Liver (tissue), 9 donors: Measurements from ENCODE around the gene TMEM114. TPM values are rescaled to one million over a fixed set of nuclear protein-coding genes. Genes with fewer than 3 reads are reported as not detected.

Source experiments
- DNase-seq: peaks from one replicate; pipeline ENCODE4 v3.0.0-alpha.2; 2017; ENCODE audit warnings: low spot score
- H3K27ac ChIP-seq, 2 donors: one replicate each; pipeline ENCODE4 v1.7.0; 2013; ENCODE audit warnings: inconsistent platforms in 2 of 2, low read length in 2 of 2, control low read depth in 1 of 2, low read depth in 1 of 2, mild to moderate bottlenecking in 1 of 2
- H3K27me3 ChIP-seq, 4 donors: one replicate each; pipeline versions ENCODE4 v1.6.1 to v1.7.0; 2013; ENCODE audit warnings: low read length in 3 of 4, inconsistent platforms in 1 of 4, mild to moderate bottlenecking in 1 of 4, moderate library complexity in 1 of 4; ENCODE audit not compliant: control insufficient read depth in 4 of 4, insufficient read depth in 4 of 4
- H3K36me3 ChIP-seq, 4 donors: one replicate each; pipeline versions ENCODE4 v1.6.1 to v1.7.0; 2013; ENCODE audit warnings: low read length in 3 of 4, mild to moderate bottlenecking in 3 of 4, low read depth in 1 of 4, moderate library complexity in 1 of 4; ENCODE audit not compliant: control insufficient read depth in 4 of 4, insufficient read depth in 3 of 4
- H3K4me1 ChIP-seq, 4 donors: one replicate each; pipeline versions ENCODE4 v1.6.1 to v1.7.0; 2013; ENCODE audit warnings: low read length in 3 of 4, mild to moderate bottlenecking in 3 of 4, moderate library complexity in 1 of 4; ENCODE audit not compliant: control insufficient read depth in 4 of 4, insufficient read depth in 4 of 4
- H3K4me3 ChIP-seq, 3 donors: one replicate each; pipeline versions ENCODE4 v1.6.1 to v1.7.0; 2013; ENCODE audit warnings: low read length in 3 of 3, control low read depth in 1 of 3, low read depth in 1 of 3, mild to moderate bottlenecking in 1 of 3
- H3K9ac ChIP-seq, 2 donors: one replicate each; pipeline ENCODE4 v1.7.0; 2013; ENCODE audit warnings: low read length in 2 of 2, mild to moderate bottlenecking in 2 of 2, moderate library complexity in 2 of 2, control low read depth in 1 of 2, low read depth in 1 of 2
- H3K9me3 ChIP-seq, 4 donors: one replicate each; pipeline versions ENCODE4 v1.6.1 to v1.7.0; 2013; ENCODE audit warnings: low read length in 3 of 4; ENCODE audit not compliant: control insufficient read depth in 4 of 4
- ATF3 ChIP-seq: IDR thresholded peaks from 2 replicates; pipeline ENCODE4 v1.6.1; 2016; ENCODE audit warnings: antibody characterized with exemption
- FOXA2 ChIP-seq: IDR thresholded peaks from 2 replicates; pipeline ENCODE4 v1.6.1; 2016; ENCODE audit warnings: antibody characterized with exemption
- GABPA ChIP-seq, 2 donors: IDR thresholded peaks in 1 of 2; conservative IDR thresholded peaks in 1 of 2; 2 replicates each; pipeline ENCODE4 v1.6.1; 2016; ENCODE audit warnings: antibody characterized with exemption in 2 of 2, mild to moderate bottlenecking in 1 of 2, moderate library complexity in 1 of 2
- JUND ChIP-seq, 2 donors: IDR thresholded peaks; 2 replicates each; pipeline ENCODE4 v1.6.1; 2016; ENCODE audit warnings: antibody characterized with exemption in 2 of 2
- MAX ChIP-seq: IDR thresholded peaks from 2 replicates; pipeline ENCODE4 v1.6.1; 2016; ENCODE audit warnings: antibody characterized with exemption
- NR2F2 ChIP-seq: IDR thresholded peaks from 2 replicates; pipeline ENCODE4 v1.6.1; 2016; ENCODE audit warnings: antibody characterized with exemption
- RAD21 ChIP-seq, 2 donors: IDR thresholded peaks; 2 replicates each; pipeline ENCODE4 v1.6.1; 2016; ENCODE audit warnings: antibody characterized with exemption in 2 of 2, mild to moderate bottlenecking in 2 of 2
- REST ChIP-seq: IDR thresholded peaks from 2 replicates; pipeline ENCODE4 v1.6.1; 2016; ENCODE audit warnings: antibody characterized with exemption, mild to moderate bottlenecking
- RXRA ChIP-seq, 2 donors: IDR thresholded peaks; 2 replicates each; pipeline ENCODE4 v1.6.1; 2017 to 2018; ENCODE audit warnings: antibody characterized with exemption in 2 of 2, mild to moderate bottlenecking in 1 of 2
- SP1 ChIP-seq: IDR thresholded peaks from 2 replicates; pipeline ENCODE4 v1.6.1; 2018; ENCODE audit warnings: antibody characterized with exemption, mild to moderate bottlenecking
- TAF1 ChIP-seq: conservative IDR thresholded peaks from 2 replicates; pipeline ENCODE4 v1.6.1; 2016; ENCODE audit warnings: antibody characterized with exemption, mild to moderate bottlenecking
- ZBTB33 ChIP-seq: IDR thresholded peaks from 2 replicates; pipeline ENCODE4 v1.6.1; 2016; ENCODE audit warnings: antibody characterized with exemption
- WGBS: extraction: QIAGEN DNeasy Blood & Tissue Kit; methylation state at CpG from one replicate; pipeline ENCODE4 v1.1.7; 2013; 5-methylcytosine and 5-hydroxymethylcytosine counted together
- polyA plus RNA-seq, 2 donors: library from polyadenylated mRNA; stranded (reverse) in 1 of 2; unstranded in 1 of 2; fragments of 200-250 nt in 1 of 2; fragments of >200 nt in 1 of 2; fragmentation: Nextera tagmentation in 1 of 2; extraction: Ambion mirVana in 1 of 2; gene quantifications; one replicate each; pipeline versions ENCODE4 v1.2.1 to v1.2.3, GENCODE V29; 2013 to 2015
- total RNA-seq, 2 donors: library from RNA; depleted of rRNA; stranded (reverse); fragments of >200 nt; gene quantifications; one replicate each; pipeline ENCODE4 v1.2.3, GENCODE V29; 2014
- TF ChIP-seq, protein P1 (sequence below): fragments of 150-350 bp; IDR thresholded peaks from 2 replicates; pipeline ENCODE4 v1.5.1; 2017; ENCODE audit warnings: improper control_type of control experiment, low read depth, low read length; ENCODE audit not compliant: missing input control
- donor health status: healthy.
- donor health status: healthy.
- donor health status: healthy.
- donor health status: healthy.
- donor health status: healthy.

The TMEM114 gene
- total and polyA plus RNA-seq, 4 donors = not detected

GRCh38 chr16:8533509-8533908, 56.8 kb downstream of the TMEM114 start:
- no peak for DNase-seq
- no peaks in the 10 kb centered on the region for H3K27me3 ChIP-seq
- peaks cover 0 to 7% (median 5%) of the 10 kb centered on the region in 4 donors for H3K4me1 ChIP-seq
- H3K9me3 ChIP-seq = no peaks in the 10 kb centered on the region
- 90% methylated on average over 2 of the region's 2 CpGs for WGBS
- H3K27ac ChIP-seq = no peak overlapping the region
- no peak overlapping the region for H3K9ac ChIP-seq
- TF ChIP-seq ATF3 (no peak), MAX (no peak), JUND (IDR thresholded peaks at IDR 0.05) (no peak), NR2F2 (no peak), ZBTB33 (no peak)
- H3K4me3 ChIP-seq = no peak overlapping the region
- H3K36me3 ChIP-seq = no peaks in the 10 kb centered on the region

GRCh38 chr16:8530752-8531384, 59.4 kb downstream of the TMEM114 start:
- H3K4me1 ChIP-seq = no peaks in the 10 kb centered on the region
- no peak for TF ChIP-seq GABPA (IDR thresholded peaks at IDR 0.05 in 1 of 2, conservative IDR thresholded peaks at IDR 0.05 in 1 of 2)
- TF ChIP-seq NR2F2 = no peak
- no peak overlapping the region for H3K27ac ChIP-seq
- no peaks in the 10 kb centered on the region for H3K36me3 ChIP-seq
- 78% methylated on average over 5 of the region's 5 CpGs for WGBS
- H3K27me3 ChIP-seq = no peaks in the 10 kb centered on the region
- H3K9ac ChIP-seq = no peak overlapping the region
- no peak for DNase-seq
- no peak overlapping the region for H3K4me3 ChIP-seq
- H3K9me3 ChIP-seq = no peaks in the 10 kb centered on the region

DNA sequence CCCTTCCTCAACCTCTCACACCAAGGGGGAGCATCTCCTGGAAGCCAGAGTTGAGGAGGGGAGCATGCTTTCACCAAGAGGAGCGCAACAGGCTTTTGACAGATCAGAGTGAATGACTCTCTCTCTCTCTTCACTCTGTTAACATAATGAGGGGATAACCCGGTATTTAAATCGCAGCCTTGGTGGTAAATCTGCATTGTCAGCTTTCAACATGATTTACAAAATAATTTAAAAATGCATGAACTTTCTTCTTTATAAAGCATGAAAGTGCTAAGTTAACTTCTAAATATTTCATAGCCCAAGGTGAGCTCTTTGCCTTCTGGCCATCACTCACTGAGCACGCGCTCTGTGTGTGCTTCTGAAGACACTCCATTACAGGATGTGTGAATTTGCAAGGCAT, 61.8 kb downstream of the TMEM114 start:
- 84% methylated on average over 5 of the region's 5 CpGs for WGBS
- no peak overlapping the region for H3K27ac ChIP-seq
- no peak for DNase-seq

More for the DNA sequence above, 61.8 kb downstream of the TMEM114 start:
- Histone ChIP-seq H3K9ac (no peak overlapping the region), H3K9me3 (no peaks in the 10 kb centered on the region), H3K36me3 (no peaks in the 10 kb centered on the region), H3K27me3 (peaks cover 0 to 2% (median 0%) of the 10 kb centered on the region in 4 donors), H3K4me1 (no peaks in the 10 kb centered on the region), H3K4me3 (no peak overlapping the region)
- no peak for TF ChIP-seq FOXA2
- TF ChIP-seq JUND (IDR thresholded peaks at IDR 0.05) = no peak
- no peak for TF ChIP-seq GABPA (IDR thresholded peaks at IDR 0.05 in 1 of 2, conservative IDR thresholded peaks at IDR 0.05 in 1 of 2)
- no peak for TF ChIP-seq TAF1
- no peak for TF ChIP-seq ATF3
- no peak for TF ChIP-seq RAD21 (IDR thresholded peaks at IDR 0.05)
- TF ChIP-seq REST = no peak
- no peak for TF ChIP-seq RXRA (IDR thresholded peaks at IDR 0.05)
- no peak for TF ChIP-seq NR2F2
- no peak for TF ChIP-seq MAX
- no peak for TF ChIP-seq SP1
- TF ChIP-seq, protein P1, sequence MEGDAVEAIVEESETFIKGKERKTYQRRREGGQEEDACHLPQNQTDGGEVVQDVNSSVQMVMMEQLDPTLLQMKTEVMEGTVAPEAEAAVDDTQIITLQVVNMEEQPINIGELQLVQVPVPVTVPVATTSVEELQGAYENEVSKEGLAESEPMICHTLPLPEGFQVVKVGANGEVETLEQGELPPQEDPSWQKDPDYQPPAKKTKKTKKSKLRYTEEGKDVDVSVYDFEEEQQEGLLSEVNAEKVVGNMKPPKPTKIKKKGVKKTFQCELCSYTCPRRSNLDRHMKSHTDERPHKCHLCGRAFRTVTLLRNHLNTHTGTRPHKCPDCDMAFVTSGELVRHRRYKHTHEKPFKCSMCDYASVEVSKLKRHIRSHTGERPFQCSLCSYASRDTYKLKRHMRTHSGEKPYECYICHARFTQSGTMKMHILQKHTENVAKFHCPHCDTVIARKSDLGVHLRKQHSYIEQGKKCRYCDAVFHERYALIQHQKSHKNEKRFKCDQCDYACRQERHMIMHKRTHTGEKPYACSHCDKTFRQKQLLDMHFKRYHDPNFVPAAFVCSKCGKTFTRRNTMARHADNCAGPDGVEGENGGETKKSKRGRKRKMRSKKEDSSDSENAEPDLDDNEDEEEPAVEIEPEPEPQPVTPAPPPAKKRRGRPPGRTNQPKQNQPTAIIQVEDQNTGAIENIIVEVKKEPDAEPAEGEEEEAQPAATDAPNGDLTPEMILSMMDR = no peak
